GM12892 (cell line): ENCODE data around the gene CMTM8.

Source experiments
- POLR2AphosphoS5 ChIP-seq: IDR thresholded peaks from 2 replicates; pipeline ENCODE4 v1.6.1; 2011; ENCODE audit warnings: low read depth, low read length, control low read depth
- TAF1 ChIP-seq: IDR thresholded peaks from 2 replicates; pipeline ENCODE4 v1.6.1; 2011; ENCODE audit warnings: low read depth, mild to moderate bottlenecking, control low read depth, low read length, borderline replicate concordance

DNA sequence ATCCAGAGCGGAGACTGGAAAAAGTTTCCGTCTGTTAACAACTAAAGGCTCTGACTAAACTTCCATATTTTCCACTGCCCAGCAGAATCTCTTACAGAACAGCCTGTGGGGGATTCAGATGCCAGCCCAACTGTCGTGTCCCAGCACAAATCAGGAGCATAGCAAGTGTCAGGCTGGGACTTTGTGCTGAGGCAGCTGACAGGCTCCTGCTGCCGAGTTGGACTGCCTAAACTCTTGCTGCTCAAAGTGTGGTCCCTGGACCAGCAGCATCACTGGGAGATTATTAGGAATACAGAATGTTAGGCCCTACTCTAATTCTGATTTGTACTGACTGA lies 122.0 kb downstream of the CMTM8 start:
- TF ChIP-seq TAF1 (no peak), POLR2AphosphoS5 (no peak)
